CD14-positive monocyte (primary cell): Measurements from ENCODE around the gene CEP97. TPM values are rescaled to one million over a fixed set of nuclear protein-coding genes. Genes with fewer than 3 reads are reported as not detected.

Source experiments
- DNase-seq, 3 donors: peaks; one replicate each; pipeline ENCODE4 v3.0.0-alpha.2; 2011 to 2022
- H2AFZ ChIP-seq: 2 replicates; pipeline ENCODE4 v1.6.0; 2012; ENCODE audit warnings: mild to moderate bottlenecking, low read depth, low read length, inconsistent platforms; ENCODE audit not compliant: insufficient read depth, poor library complexity, severe bottlenecking
- H3K27ac ChIP-seq, 2 donors: 1 replicate in 1 of 2; 2 replicates in 1 of 2; pipeline ENCODE4 v1.5.1; 2012 to 2013; ENCODE audit warnings: low read length in 2 of 2, control low read depth in 1 of 2, inconsistent platforms in 1 of 2, low read depth in 1 of 2, mild to moderate bottlenecking in 1 of 2
- H3K27me3 ChIP-seq, 2 donors: one replicate each; pipeline versions ENCODE4 v1.6.0 to v1.6.1; 2011 to 2013; ENCODE audit warnings: low read length in 2 of 2; ENCODE audit not compliant: control insufficient read depth in 2 of 2, insufficient read depth in 2 of 2
- H3K36me3 ChIP-seq, 2 donors: replicated peaks in 1 of 2; 1 replicate in 1 of 2; 2 replicates in 1 of 2; pipeline versions ENCODE4 v1.5.1 to v1.6.1; 2012 to 2013; ENCODE audit warnings: low read length in 2 of 2, control low read depth in 1 of 2, inconsistent platforms in 1 of 2, mild to moderate bottlenecking in 1 of 2; ENCODE audit not compliant: insufficient read depth in 2 of 2, control insufficient read depth in 1 of 2
- H3K4me1 ChIP-seq, 2 donors: 1 replicate in 1 of 2; 2 replicates in 1 of 2; pipeline versions ENCODE4 v1.5.1 to v1.6.1; 2012 to 2013; ENCODE audit warnings: low read length in 2 of 2, control low read depth in 1 of 2, inconsistent platforms in 1 of 2, mild to moderate bottlenecking in 1 of 2, moderate library complexity in 1 of 2; ENCODE audit not compliant: insufficient read depth in 2 of 2, control insufficient read depth in 1 of 2
- H3K4me2 ChIP-seq: replicated peaks from 2 replicates; pipeline ENCODE3; 2012; ENCODE audit warnings: low read length, moderate library complexity, mild to moderate bottlenecking; ENCODE audit not compliant: poor library complexity, severe bottlenecking; ENCODE audit errors: extremely low read depth
- H3K4me3 ChIP-seq, 3 experiments: fragments of 200-600 bp in 1 of 3; sonication (generic) in 1 of 3; replicated peaks in 1 of 3; 1 replicate in 2 of 3; 2 replicates in 1 of 3; pipeline ENCODE4 v1.5.1; 2011 to 2013; ENCODE audit warnings: low read length in 3 of 3, mild to moderate bottlenecking in 3 of 3, control low read depth in 2 of 3, low read depth in 2 of 3, inconsistent platforms in 1 of 3, moderate library complexity in 1 of 3
- H3K79me2 ChIP-seq: 2 replicates; pipeline ENCODE4 v1.6.0; 2012; ENCODE audit warnings: mild to moderate bottlenecking, control low read depth, inconsistent platforms, low read length, moderate library complexity; ENCODE audit not compliant: insufficient read depth
- H3K9ac ChIP-seq: 2 replicates; pipeline ENCODE4 v1.6.0; 2017; ENCODE audit warnings: low read length, mild to moderate bottlenecking; ENCODE audit not compliant: insufficient read depth, poor library complexity, severe bottlenecking
- H3K9me3 ChIP-seq, 2 donors: replicated peaks in 1 of 2; 1 replicate in 1 of 2; 2 replicates in 1 of 2; pipeline versions ENCODE4 v1.5.1 to v1.6.1; 2012 to 2013; ENCODE audit warnings: low read length in 2 of 2, control low read depth in 1 of 2; ENCODE audit not compliant: control insufficient read depth in 1 of 2, insufficient read depth in 1 of 2
- H4K20me1 ChIP-seq: 2 replicates; pipeline ENCODE4 v1.6.0; 2012; ENCODE audit warnings: mild to moderate bottlenecking, low read length, control low read depth, moderate library complexity; ENCODE audit not compliant: insufficient read depth
- H3K27ac Mint-ChIP-seq, 7 donors: one replicate each; pipeline ENCODE4 v1.8.0; 2020; ENCODE audit warnings: mild to moderate bottlenecking in 7 of 7, mixed read lengths in 7 of 7, moderate library complexity in 6 of 7, inconsistent platforms in 2 of 7
- H3K27me3 Mint-ChIP-seq, 3 donors: one replicate each; pipeline ENCODE4 v1.8.0; 2021 to 2022; ENCODE audit warnings: low read depth in 3 of 3, mild to moderate bottlenecking in 3 of 3, mixed read lengths in 3 of 3, moderate library complexity in 3 of 3, inconsistent platforms in 1 of 3
- H3K36me3 Mint-ChIP-seq, 2 donors: one replicate each; pipeline ENCODE4 v1.8.0; 2020; ENCODE audit warnings: mixed read lengths in 2 of 2, inconsistent platforms in 1 of 2, mild to moderate bottlenecking in 1 of 2
- H3K4me1 Mint-ChIP-seq: one replicate; pipeline ENCODE4 v1.8.0; 2020; ENCODE audit warnings: mild to moderate bottlenecking, mixed read lengths
- H3K4me3 Mint-ChIP-seq, 2 donors: one replicate each; pipeline ENCODE4 v1.8.0; 2020; ENCODE audit warnings: mild to moderate bottlenecking in 2 of 2, mixed read lengths in 2 of 2, moderate library complexity in 1 of 2
- H3K9me3 Mint-ChIP-seq, 7 donors: one replicate each; pipeline ENCODE4 v1.8.0; 2020 to 2022; ENCODE audit warnings: mixed read lengths in 7 of 7, mild to moderate bottlenecking in 6 of 7, moderate library complexity in 6 of 7, inconsistent platforms in 2 of 7
- WGBS: methylation state at CpG from one replicate; pipeline ENCODE4 v1.1.5; 2013; ENCODE audit warnings: missing lambda C conversion rate; ENCODE audit not compliant: insufficient coverage; 5-methylcytosine and 5-hydroxymethylcytosine counted together
- intact Hi-C, 2 donors: fragments of 100-400 bp; cut with micrococcal nuclease; formaldehyde crosslinking; loops; one replicate each; pipeline versions ENCODE4 v1.15.0 to v1.15.1; 2023
- polyA plus RNA-seq, 3 donors: library from polyadenylated mRNA; depleted of rRNA in 1 of 3; unstranded in 2 of 3; stranded (reverse) in 1 of 3; fragments of 300-500 nt in 2 of 3; fragments of >200 nt in 1 of 3; fragmentation: Illumina TruSeq in 2 of 3; gene quantifications; 1 replicate in 2 of 3; 2 replicates in 1 of 3; pipeline ENCODE4 v1.2.3, GENCODE V29; 2012 to 2021
- TF ChIP-seq, protein P1 (sequence below): fragments of 200-600 bp; IDR thresholded peaks from one replicate; pipeline ENCODE4 v1.8.0; 2022; ENCODE audit warnings: antibody characterized with exemption, mild to moderate bottlenecking

The CEP97 gene
- polyA plus RNA-seq, 3 donors, result 0.79 to 1.7 (median 1.5) TPM

DNA sequence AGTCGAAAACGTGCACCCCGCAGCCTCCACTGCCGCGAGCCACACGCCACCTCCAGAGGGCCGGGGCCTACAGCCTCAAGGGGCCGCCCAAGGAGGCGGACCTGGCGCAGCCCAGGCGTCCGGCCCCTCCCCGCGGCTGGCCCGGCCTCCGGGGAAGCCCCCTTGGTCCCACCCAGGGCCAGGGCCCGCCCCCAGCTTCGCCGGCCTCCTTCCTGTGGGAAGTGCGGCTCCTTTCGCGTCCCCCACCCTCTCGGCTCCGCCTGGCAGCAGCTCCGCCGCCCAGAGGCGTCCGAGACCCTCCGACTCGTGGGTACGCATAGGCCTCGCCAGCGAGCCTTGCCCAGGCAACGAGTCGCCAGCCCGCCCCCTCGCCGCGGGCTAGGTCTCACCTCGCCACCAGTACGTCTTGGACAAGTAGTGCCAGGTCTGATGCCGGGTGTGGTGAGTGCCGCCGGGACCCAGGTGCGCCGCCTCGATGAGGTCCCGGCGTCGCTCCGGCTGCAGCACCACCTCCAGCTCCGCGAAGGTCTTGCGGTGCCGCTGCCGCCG is 48.1 kb upstream of the CEP97 start:
- H3K36me3 Mint-ChIP-seq, result peaks cover 23 to 37% of the 10 kb centered on the region in 2 donors

DNA sequence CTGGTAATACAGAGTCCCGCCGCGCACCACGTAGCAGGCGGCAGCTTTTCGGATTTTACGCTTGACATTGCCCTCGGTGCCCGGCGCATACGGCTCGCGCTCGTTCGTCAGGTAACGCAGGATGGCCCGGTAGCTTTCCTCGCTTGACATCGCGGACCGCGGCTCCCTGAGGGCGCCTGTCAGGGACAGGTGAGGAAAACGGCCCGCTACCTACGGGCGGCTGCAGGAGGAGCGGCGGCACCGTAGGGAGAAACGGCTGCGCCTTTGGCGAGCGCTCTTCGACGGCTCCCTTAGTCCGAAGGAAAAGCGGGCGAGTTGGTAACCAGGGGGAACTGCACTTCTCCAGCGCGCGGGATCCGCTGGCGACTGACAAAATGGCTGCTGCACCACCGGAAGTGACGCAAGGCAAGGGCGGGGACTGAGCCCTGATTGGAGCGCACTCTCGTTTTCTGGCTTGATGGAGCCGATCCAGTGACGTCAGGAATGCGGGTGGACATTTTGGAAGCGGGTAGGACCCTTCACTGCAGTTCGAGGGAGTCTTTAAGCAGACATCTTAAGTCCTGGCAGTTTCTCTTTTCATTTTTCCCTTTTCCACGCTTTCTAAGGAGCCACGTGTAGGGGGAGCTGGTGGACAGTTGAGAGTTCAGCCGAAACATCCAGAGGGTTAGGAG is 47.5 kb upstream of the CEP97 start, which contains the start of gene ZBTB11:
Gene ZBTB11, minus strand, starts transcription at position 368 of the 671 bp plus-strand sequence. Its CDS starts 218 bp downstream, at position 150.
- H3K4me1 ChIP-seq, result peaks cover 16 to 25% of the 10 kb centered on the region in 2 donors
- peak within 1 kb of the TSS; percentile 99 for H3K9ac ChIP-seq
- H3K79me2 ChIP-seq, result peaks cover 74% of the 10 kb centered on the region
- H2AFZ ChIP-seq, result peak within 1 kb of the TSS; percentile 94
- intact Hi-C loops, result no loop called here
- Mint-ChIP-seq H3K9me3 (no peaks in the 10 kb centered on the region), H3K36me3 (peaks cover 24 to 37% of the 10 kb centered on the region in 2 donors), H3K4me1 (peaks cover 36% of the 10 kb centered on the region), H3K4me3 (peak within 1 kb of the TSS; percentile 90 to 93), H3K27ac (peak within 1 kb of the TSS; percentile 94 to 99 (median 97)), H3K27me3 (peaks cover 0 to 2% (median 0%) of the 10 kb centered on the region in 3 donors)
- H3K36me3 ChIP-seq, result peaks cover 23 to 31% of the 10 kb centered on the region in 2 donors
- no peaks in the 10 kb centered on the region for H3K9me3 ChIP-seq
- H3K27ac ChIP-seq, result peak within 1 kb of the TSS; percentile 98 to 99
- DNase-seq, result peak; percentile 100
- H3K4me2 ChIP-seq, result peak within 1 kb of the TSS; percentile 87
- H3K4me3 ChIP-seq, result peak within 1 kb of the TSS; percentile 91 to 99 (median 99)
- 0% methylated on average over 53 of the region's 57 CpGs for WGBS
- H3K27me3 ChIP-seq, result no peaks in the 10 kb centered on the region
- H4K20me1 ChIP-seq, result peaks cover 56% of the 10 kb centered on the region
- TF ChIP-seq, protein P1, sequence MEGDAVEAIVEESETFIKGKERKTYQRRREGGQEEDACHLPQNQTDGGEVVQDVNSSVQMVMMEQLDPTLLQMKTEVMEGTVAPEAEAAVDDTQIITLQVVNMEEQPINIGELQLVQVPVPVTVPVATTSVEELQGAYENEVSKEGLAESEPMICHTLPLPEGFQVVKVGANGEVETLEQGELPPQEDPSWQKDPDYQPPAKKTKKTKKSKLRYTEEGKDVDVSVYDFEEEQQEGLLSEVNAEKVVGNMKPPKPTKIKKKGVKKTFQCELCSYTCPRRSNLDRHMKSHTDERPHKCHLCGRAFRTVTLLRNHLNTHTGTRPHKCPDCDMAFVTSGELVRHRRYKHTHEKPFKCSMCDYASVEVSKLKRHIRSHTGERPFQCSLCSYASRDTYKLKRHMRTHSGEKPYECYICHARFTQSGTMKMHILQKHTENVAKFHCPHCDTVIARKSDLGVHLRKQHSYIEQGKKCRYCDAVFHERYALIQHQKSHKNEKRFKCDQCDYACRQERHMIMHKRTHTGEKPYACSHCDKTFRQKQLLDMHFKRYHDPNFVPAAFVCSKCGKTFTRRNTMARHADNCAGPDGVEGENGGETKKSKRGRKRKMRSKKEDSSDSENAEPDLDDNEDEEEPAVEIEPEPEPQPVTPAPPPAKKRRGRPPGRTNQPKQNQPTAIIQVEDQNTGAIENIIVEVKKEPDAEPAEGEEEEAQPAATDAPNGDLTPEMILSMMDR, result peak; percentile 39

More for the DNA sequence above, 48.1 kb upstream of the CEP97 start:
- Histone ChIP-seq H3K9ac (peak overlapping the region; percentile 99), H4K20me1 (peaks cover 56% of the 10 kb centered on the region), H2AFZ (peak overlapping the region; percentile 94), H3K27ac (peak overlapping the region; percentile 98 to 99), H3K36me3 (peaks cover 22 to 31% of the 10 kb centered on the region in 2 donors), H3K9me3 (no peaks in the 10 kb centered on the region), H3K27me3 (no peaks in the 10 kb centered on the region), H3K79me2 (peaks cover 74% of the 10 kb centered on the region), H3K4me2 (peak overlapping the region; percentile 87), H3K4me1 (peaks cover 16 to 25% of the 10 kb centered on the region in 2 donors), H3K4me3 (peak overlapping the region; percentile 91 to 99 (median 99))
- TF ChIP-seq, protein P1, result no peak
- Mint-ChIP-seq H3K4me1 (peaks cover 34% of the 10 kb centered on the region), H3K27me3 (peaks cover 0 to 2% (median 0%) of the 10 kb centered on the region in 3 donors), H3K4me3 (peak overlapping the region; percentile 90 to 93), H3K9me3 (no peaks in the 10 kb centered on the region), H3K27ac (peak overlapping the region; percentile 94 to 99 (median 97))
- under 1% methylated on average over 55 of the region's 57 CpGs for WGBS
- intact Hi-C loops, result no loop called here
- DNase-seq, result peak in 2 of 3 donors; percentile 83 to 87
